ENCODE data around the gene ZNF574.
A peak's percentile ranks its signal among the peaks of the same experiment; 100 is the strongest.
"Not testable (repeated sequence)": the region's sequence is repeated elsewhere in the genome, so short reads cannot be mapped to it uniquely, and the experiment has no call there.

ZNF574 gene

GRCh38 chr19:42080764-42081375 lies 4.9 kb downstream of the ZNF574 start:
- no peak for DNase-seq

DNA sequence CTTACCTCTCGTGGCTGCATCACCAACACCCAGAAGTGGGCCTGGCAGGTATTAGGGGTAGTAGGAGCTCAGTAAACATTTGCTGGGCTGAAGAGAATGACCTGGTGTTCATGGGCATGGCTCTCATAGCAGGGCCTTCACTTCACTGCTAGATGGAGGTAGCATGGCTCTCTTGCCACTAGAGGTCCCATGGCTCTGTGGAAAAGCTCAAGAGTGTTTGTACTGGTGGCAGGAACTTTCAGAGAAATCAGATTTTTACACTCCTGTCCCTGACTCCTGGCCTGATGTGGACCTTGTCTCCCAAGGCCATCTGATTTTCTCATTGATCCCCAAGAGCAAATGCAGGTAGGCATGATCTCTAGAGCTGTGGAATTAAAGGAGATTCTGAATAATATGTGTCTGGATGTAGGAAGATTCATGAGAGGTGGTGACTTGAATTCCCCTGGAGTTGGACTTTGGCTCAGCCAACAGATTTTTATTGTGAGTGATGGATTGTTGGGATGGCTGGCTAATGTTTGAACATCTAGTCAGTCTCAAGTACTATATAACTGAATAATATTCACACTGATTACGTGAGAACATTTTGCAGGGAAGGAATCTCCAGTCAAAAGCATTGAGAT lies 5.7 kb downstream of the ZNF574 start:
- DNase-seq = peak; percentile 36

- DNase-seq = no peak
Observed at GRCh38 chr19:42083537-42083936, 7.6 kb downstream of the ZNF574 start.

DNA sequence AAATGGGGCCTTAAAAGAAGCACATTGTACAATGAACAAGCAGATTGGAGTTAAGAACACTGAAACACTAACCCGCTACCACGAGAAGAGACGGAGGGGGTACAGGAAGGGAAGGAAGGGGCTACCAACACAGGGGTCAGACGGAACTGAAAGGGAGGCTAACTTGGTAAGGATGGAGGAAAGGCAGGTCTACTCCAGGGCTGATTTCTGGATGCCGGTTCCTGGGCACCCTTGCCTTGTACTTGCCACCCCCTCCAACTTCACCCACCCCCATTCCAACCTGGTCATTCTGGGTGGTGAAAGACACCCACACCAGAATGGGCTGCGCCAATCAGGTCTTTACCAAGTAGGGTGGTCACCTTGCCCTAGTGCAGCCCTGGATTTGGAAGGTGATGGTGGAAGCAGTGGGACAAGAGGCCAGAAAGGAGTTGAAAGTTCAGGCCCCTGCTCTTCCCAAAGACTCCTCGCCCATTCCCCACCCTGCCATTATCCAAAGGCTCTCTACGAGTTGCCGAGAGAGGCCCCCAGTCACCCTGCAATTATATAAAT lies 10.3 kb downstream of the ZNF574 start:
- DNase-seq = no peak

GRCh38 chr19:42086770-42087550 lies 11.0 kb downstream of the ZNF574 start:
- DNase-seq = no peak

GRCh38 chr19:42088471-42089190 lies 12.7 kb downstream of the ZNF574 start:
- peak; percentile 7 for DNase-seq

GRCh38 chr19:42089191-42089750 lies 13.3 kb downstream of the ZNF574 start:
- peak; percentile 13 for DNase-seq

- DNase-seq = no peak
Observed at GRCh38 chr19:42089772-42090171, 13.8 kb downstream of the ZNF574 start.

GRCh38 chr19:42090672-42091071 lies 14.7 kb downstream of the ZNF574 start:
- DNase-seq = no peak

GRCh38 chr19:42091300-42091699 lies 15.3 kb downstream of the ZNF574 start:
- DNase-seq = no peak

DNA sequence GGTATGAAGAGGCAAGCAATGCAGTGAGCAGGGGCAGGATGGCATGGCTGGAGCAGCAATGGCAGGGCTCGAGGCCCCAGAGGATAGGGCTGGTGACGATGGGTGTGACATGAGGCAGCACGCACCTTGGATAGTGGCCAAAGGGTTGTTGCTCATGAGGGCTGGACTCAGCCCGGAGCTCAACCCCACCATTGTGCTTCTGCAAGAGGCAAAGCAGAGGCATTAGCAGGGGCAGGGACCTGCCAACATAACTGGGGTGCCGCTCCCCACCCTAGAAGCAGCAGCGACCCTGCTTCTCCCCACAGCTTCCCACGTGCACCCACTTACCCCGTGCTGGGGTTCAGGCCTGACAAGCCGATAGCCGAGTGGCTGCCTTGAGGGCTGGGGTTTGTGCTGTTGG lies 15.8 kb downstream of the ZNF574 start:
- no peak for DNase-seq

GRCh38 chr19:42092350-42092749 lies 16.4 kb downstream of the ZNF574 start:
- DNase-seq = no peak

- no peak for DNase-seq
Observed at GRCh38 chr19:42093505-42093904, 17.5 kb downstream of the ZNF574 start.

- DNase-seq = no peak
Observed at GRCh38 chr19:42093926-42094325, 18.0 kb downstream of the ZNF574 start.

DNA sequence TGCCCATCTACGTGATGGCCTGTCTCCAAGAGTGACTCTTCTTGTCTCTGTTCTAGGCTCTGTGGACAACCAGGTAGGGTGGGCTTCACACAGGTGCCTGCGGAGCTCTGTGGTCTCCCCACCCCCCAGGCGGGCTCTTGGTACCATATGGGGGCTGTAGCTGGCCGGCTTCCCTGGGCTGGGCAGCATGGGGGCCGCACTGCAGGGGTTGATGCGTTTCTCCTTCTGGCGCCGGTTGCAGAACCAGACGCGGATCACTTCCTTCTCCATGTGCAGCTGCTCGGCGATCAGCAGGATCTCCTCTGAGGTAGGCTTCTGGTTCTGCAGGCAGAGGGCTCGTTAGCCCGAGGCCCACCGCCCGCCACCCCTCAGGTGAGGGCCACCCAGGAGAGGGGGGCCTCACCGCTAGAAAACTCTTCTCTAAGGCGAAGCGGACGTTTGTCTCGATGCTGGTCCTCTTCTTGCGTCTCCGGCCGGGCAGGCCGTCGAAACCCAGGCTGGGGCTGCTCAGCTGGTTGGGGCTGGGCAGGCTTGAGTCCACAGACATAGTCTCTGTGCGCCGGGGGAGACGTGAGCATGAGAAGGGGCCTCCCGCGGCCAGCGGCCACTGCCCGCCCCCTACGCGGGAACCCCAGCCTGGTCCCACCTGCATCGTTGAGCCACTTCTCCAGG lies 19.3 kb downstream of the ZNF574 start:
- DNase-seq = no peak

DNA sequence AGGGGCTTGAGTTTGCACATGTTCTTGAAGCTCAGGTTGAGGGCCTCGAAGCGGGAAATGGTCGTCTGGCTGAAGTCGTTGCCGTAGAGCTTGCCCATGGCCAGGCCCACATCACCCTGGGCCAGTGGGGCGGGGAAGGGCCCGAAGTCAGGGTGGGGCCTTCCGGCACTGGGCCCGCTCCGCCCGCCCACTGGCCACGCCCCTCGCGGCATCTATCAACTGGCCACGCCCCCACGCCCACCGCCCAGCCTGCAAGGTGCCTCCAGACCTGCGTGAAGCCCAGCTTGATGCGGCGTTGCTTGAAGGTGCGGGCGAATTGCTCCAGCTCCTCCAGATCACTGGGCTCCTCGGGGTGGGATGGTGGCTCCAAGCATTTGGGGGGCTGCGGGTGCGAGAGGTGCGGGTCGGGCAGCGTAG lies 19.9 kb downstream of the ZNF574 start:
- DNase-seq = no peak

GRCh38 chr19:42096255-42096837 lies 20.4 kb downstream of the ZNF574 start:
- DNase-seq = no peak

- DNase-seq = no peak
Observed at GRCh38 chr19:42097461-42097860, 21.5 kb downstream of the ZNF574 start.

DNA sequence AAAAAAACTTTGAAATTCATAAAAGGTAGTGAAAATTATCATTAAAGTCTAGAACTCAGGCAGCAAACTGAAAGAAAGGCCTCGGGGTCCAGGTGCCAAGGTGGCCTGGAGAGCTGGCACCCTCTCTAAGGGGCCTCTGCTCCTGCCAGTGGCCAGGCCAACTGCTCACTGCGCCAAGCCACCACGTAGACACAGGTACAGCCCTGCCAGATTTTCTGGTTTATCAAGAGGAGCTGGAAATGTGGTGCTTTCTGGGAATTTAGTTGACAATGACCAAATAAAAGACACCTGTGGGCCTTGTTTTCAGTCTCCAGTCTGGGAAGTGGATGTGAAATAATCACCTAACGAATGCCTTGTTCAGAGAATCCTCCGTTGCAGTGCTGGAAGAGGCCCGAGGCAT lies 22.8 kb downstream of the ZNF574 start:
- DNase-seq = no peak

DNA sequence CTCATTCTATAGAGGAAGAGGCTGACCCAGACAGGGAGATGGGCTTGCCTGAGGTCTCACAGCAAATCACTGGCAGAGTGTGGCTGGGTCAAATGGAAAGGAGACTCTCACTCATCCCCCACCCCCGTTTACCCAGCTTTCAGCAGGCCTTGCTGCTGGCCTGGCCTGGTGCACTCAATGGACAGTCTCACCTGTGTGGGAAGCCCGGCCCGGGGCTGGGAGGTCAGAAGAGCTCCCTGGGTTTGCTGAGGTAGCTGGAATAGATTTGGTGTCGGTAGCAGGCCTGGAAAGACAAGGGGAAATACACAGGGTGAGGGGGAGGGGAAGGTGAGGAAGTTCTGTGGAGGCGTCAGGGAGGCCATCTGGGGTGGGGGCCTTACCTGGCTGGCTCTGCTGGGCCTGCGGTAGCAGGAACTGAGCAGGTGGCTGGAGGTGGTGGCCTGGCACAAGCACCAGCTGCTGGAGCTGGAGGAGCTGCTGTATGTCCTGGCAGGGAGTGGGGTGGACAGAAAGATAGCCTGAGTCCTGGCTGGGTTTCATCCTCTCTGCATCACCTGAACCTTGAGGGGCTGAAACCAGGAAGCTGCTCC lies 23.5 kb downstream of the ZNF574 start:
- no peak for DNase-seq

DNA sequence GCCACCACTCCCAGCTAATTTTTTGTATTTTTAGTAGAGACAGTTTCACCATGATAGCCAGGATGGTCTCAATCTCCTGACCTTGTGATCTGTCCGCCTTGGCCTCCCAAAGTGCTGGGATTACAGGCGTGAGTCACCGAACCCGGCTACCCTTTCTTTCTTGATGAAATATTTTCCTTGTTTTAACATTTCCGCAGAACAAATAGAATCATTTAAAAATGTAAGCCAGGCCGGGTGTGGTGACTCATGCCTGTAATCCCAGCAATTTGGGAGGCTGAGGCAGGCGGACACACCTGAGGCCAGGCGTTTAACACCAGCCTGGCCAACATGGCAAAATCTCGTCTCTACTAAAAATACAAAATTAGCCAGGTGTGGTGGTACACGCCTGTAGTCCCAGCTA lies 24.3 kb downstream of the ZNF574 start:
- DNase-seq = not testable (repeated sequence)

Measured in inflammatory macrophage treated with lipopolysaccharide for 4 hours (primary cell).